ENCODE data around the gene MBIP. TPM values are rescaled to one million over a fixed set of nuclear protein-coding genes. Genes with fewer than 3 reads are reported as not detected.

The MBIP gene
- total RNA-seq, 1 experiment from 2014 or later = 9.8 TPM

DNA sequence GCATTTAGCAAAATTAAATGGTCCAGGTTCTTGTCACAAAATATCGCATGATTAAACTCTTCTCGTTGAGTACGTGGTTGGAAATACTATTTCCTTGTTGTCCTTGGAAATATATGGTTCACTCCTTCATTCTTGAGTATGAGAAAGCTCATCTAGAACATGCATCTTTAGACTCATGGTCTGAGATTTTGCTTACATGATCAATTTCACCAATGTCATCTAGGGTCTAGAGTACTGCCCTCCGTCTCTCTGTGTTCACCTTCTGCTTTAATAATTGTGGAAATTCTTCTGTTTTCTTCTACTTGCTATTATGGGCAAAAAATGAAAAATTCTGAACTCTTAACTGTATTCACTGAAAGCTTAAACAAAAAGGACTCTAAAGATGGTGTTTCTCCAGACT lies 25.9 kb downstream of the MBIP start:
- no peaks in the 10 kb centered on the region for H3K27me3 ChIP-seq (ENCODE audit: control insufficient read depth, insufficient read depth, low read length)
- H3K27ac ChIP-seq (ENCODE audit: low read length) = no peak overlapping the region
- ChIA-PET POLR2A (interaction anchor here (0.7 kb wide), 1 partner anchor 1814 kb away, joined by 8 read pairs; no protein-coding TSS in a partner anchor), CTCF (no interaction called here)
- in situ Hi-C loops (cut with HindIII; ENCODE audit: low pct_unique_long_range_greater_than_20kb, low sequenced_read_pairs) (no loop called here), intact Hi-C loops (cut with micrococcal nuclease; ENCODE audit: unreplicated experiment) (no loop called here)
- ATAC-seq (no peak), DNase-seq (ENCODE audit: low read depth, low spot score) (no peak)
- no peak for TF ChIP-seq TCF7L2 (IDR thresholded peaks at IDR 0.05; ENCODE audit: low read depth, low read length)
- no peak for TF ChIP-seq SIN3A (IDR thresholded peaks at IDR 0.05; ENCODE audit: borderline replicate concordance, insufficient read depth, low read depth, low read length)
- no peak for TF ChIP-seq CTCF (IDR thresholded peaks at IDR 0.05)
- no peak for TF ChIP-seq POLR2AphosphoS5 (IDR thresholded peaks at IDR 0.05; ENCODE audit: low read depth, low read length)
- TF ChIP-seq, protein P1, sequence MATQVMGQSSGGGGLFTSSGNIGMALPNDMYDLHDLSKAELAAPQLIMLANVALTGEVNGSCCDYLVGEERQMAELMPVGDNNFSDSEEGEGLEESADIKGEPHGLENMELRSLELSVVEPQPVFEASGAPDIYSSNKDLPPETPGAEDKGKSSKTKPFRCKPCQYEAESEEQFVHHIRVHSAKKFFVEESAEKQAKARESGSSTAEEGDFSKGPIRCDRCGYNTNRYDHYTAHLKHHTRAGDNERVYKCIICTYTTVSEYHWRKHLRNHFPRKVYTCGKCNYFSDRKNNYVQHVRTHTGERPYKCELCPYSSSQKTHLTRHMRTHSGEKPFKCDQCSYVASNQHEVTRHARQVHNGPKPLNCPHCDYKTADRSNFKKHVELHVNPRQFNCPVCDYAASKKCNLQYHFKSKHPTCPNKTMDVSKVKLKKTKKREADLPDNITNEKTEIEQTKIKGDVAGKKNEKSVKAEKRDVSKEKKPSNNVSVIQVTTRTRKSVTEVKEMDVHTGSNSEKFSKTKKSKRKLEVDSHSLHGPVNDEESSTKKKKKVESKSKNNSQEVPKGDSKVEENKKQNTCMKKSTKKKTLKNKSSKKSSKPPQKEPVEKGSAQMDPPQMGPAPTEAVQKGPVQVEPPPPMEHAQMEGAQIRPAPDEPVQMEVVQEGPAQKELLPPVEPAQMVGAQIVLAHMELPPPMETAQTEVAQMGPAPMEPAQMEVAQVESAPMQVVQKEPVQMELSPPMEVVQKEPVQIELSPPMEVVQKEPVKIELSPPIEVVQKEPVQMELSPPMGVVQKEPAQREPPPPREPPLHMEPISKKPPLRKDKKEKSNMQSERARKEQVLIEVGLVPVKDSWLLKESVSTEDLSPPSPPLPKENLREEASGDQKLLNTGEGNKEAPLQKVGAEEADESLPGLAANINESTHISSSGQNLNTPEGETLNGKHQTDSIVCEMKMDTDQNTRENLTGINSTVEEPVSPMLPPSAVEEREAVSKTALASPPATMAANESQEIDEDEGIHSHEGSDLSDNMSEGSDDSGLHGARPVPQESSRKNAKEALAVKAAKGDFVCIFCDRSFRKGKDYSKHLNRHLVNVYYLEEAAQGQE (IDR thresholded peaks at IDR 0.05; ENCODE audit: insufficient read depth in 1 of 2, low read depth in 2 of 2, low read length in 1 of 2) = no peak
- peaks cover 4% of the 10 kb centered on the region; the same call in 1 of the 2 replicates for H3K36me3 ChIP-seq (ENCODE audit: control insufficient read depth, insufficient read depth, low read length)
- H3K9me3 ChIP-seq (ENCODE audit: control insufficient read depth, insufficient read depth, low read depth, low read length) = no peaks in the 10 kb centered on the region
- BruUV-seq (replicated peaks) = no TSS peak
- H3K4me1 ChIP-seq (ENCODE audit: control insufficient read depth, insufficient read depth, low read length) = no peaks in the 10 kb centered on the region
- no peak overlapping the region for H3K4me3 ChIP-seq (ENCODE audit: low read depth in 2 of 2, low read length in 2 of 2)

DNA sequence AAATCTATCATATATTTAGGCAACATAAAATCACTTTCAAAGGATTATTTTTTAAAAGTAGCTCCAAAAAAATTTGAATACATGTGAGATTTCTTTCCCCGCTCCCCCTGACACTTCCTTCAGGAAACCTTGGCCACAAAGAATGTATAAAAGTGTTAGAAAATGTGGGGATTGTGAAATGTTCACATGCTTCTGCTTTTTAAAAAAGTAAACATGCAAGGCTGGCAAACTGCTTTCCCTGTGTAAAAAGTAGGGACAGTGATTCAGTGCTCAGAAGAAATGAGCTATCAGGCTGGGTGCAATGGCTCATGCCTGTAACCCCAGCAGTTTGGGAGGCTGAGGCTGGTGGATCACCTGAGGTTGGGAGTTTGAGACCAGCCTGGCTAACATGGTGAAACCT lies 26.6 kb downstream of the MBIP start:
- H3K36me3 ChIP-seq (ENCODE audit: control insufficient read depth, insufficient read depth, low read length) = peaks cover 4% of the 10 kb centered on the region; the same call in 1 of the 2 replicates
- TF ChIP-seq SIN3A (IDR thresholded peaks at IDR 0.05; ENCODE audit: borderline replicate concordance, insufficient read depth, low read depth, low read length) = no peak
- TF ChIP-seq TCF7L2 (IDR thresholded peaks at IDR 0.05; ENCODE audit: low read depth, low read length) = no peak
- ATAC-seq (no peak), DNase-seq (ENCODE audit: low read depth, low spot score) (no peak)
- no TSS peak for BruUV-seq (replicated peaks)
- in situ Hi-C loops (cut with HindIII; ENCODE audit: low pct_unique_long_range_greater_than_20kb, low sequenced_read_pairs) = no loop called here
- H3K4me1 ChIP-seq (ENCODE audit: control insufficient read depth, insufficient read depth, low read length) = no peaks in the 10 kb centered on the region
- no peaks in the 10 kb centered on the region for H3K9me3 ChIP-seq (ENCODE audit: control insufficient read depth, insufficient read depth, low read depth, low read length)
- H3K4me3 ChIP-seq (ENCODE audit: low read depth in 2 of 2, low read length in 2 of 2) = no peak overlapping the region
- intact Hi-C loops (cut with micrococcal nuclease; ENCODE audit: unreplicated experiment) = no loop called here
- POLR2A ChIA-PET = interaction anchor here (0.7 kb wide), 1 partner anchor 1814 kb away, joined by 8 read pairs; no protein-coding TSS in a partner anchor
- CTCF ChIA-PET = no interaction called here
- H3K27me3 ChIP-seq (ENCODE audit: control insufficient read depth, insufficient read depth, low read length) = no peaks in the 10 kb centered on the region
- H3K27ac ChIP-seq (ENCODE audit: low read length) = no peak overlapping the region

GRCh38 chr14:36289954-36290353 lies 30.5 kb downstream of the MBIP start:
- Histone ChIP-seq H3K27me3 (ENCODE audit: control insufficient read depth, insufficient read depth, low read length) (no peaks in the 10 kb centered on the region), H3K36me3 (ENCODE audit: control insufficient read depth, insufficient read depth, low read length) (no peaks in the 10 kb centered on the region), H3K4me1 (ENCODE audit: control insufficient read depth, insufficient read depth, low read length) (no peaks in the 10 kb centered on the region), H3K9me3 (ENCODE audit: control insufficient read depth, insufficient read depth, low read depth, low read length) (no peaks in the 10 kb centered on the region), H3K4me3 (ENCODE audit: low read depth in 2 of 2, low read length in 2 of 2) (no peak overlapping the region), H3K27ac (ENCODE audit: low read length) (no peak overlapping the region)
- ChIA-PET POLR2A (no interaction called here), CTCF (no interaction called here)
- DNase-seq (ENCODE audit: low read depth, low spot score) = no peak
- intact Hi-C loops (cut with micrococcal nuclease; ENCODE audit: unreplicated experiment) = no loop called here
- no peak for TF ChIP-seq POLR2AphosphoS5 (IDR thresholded peaks at IDR 0.05; ENCODE audit: low read depth, low read length)
- TF ChIP-seq, protein P1 (IDR thresholded peaks at IDR 0.05; ENCODE audit: insufficient read depth in 1 of 2, low read depth in 2 of 2, low read length in 1 of 2) = no peak
- ATAC-seq = no peak
- in situ Hi-C loops (cut with HindIII; ENCODE audit: low pct_unique_long_range_greater_than_20kb, low sequenced_read_pairs) = no loop called here
- BruUV-seq (replicated peaks) = no TSS peak
